SK-N-SH (cell line): ENCODE measurements around the gene TUBGCP2.

Experiments used
- FOXM1 ChIP-seq: IDR thresholded peaks from 2 replicates; pipeline ENCODE4 v1.4.0; 2012; ENCODE audit warnings: low read depth, mild to moderate bottlenecking
- JUND ChIP-seq: IDR thresholded peaks from 2 replicates; pipeline ENCODE4 v1.4.0; 2012
- MXI1 ChIP-seq: IDR thresholded peaks from 2 replicates; pipeline ENCODE4 v1.6.1; 2012; ENCODE audit warnings: mild to moderate bottlenecking, low read depth, low read length, improper control_type of control experiment
- NRF1 ChIP-seq: IDR thresholded peaks from 2 replicates; pipeline ENCODE4 v1.6.1; 2012; ENCODE audit warnings: low read depth, mild to moderate bottlenecking, low read length
- POLR2AphosphoS5 ChIP-seq: IDR thresholded peaks from 2 replicates; pipeline ENCODE4 v1.6.1; 2012; ENCODE audit warnings: low read depth, low read length
- SMC3 ChIP-seq: IDR thresholded peaks from 2 replicates; pipeline ENCODE4 v1.6.1; 2012; ENCODE audit warnings: low read depth, low read length, improper control_type of control experiment
- TF ChIP-seq, protein P1 (sequence below): fragments of 200-600 bp; sonication (generic); IDR thresholded peaks from 2 replicates; pipeline ENCODE4 v1.6.1; 2017; ENCODE audit warnings: antibody characterized with exemption, mild to moderate bottlenecking, moderate library complexity
- TF ChIP-seq, protein P2 (sequence below): IDR thresholded peaks from 2 replicates; pipeline ENCODE4 v1.4.0; 2012; ENCODE audit warnings: low read depth
- TF ChIP-seq, protein P3 (sequence below): IDR thresholded peaks from 2 replicates; pipeline ENCODE4; 2012
- TF ChIP-seq, protein P4 (sequence below): fragments of 150-350 bp; IDR thresholded peaks from 2 replicates; pipeline ENCODE4 v1.6.1; 2017; ENCODE audit warnings: antibody characterized with exemption, low read length, low read depth, borderline replicate concordance

DNA sequence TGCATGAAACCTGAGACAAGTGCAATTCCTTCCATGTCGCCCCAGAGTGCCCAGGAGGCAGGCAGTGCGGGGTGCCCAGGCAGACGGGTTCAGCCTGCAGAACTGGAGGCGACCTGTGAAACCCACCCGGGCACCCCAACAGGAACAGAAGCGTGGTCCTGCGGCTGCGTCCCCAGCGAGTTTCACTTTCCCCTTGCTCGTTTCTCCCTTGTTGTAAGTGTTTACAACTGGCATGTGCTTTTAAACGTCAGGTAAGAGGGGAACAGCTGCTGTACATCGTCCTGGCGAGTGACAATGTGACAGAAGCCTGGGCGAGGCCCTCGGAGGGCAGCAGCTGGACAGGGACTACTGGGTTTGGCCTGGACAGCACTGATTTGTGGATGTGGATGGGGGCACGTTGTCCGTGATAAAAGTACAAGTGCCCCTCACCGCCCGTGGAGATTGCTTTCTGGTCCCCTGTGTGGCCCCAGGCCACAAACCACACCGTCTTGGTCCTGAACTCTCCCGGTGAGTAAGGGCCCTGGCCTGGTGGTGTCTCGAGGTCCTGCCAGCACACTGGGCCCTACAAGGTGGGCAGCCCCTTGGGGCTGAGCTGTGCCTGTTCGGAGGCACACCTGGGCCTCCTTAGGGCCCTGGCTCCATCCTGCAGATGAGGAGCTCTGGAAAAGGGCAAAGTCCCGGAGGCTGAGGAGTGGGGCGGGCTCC is 67.0 kb downstream of the TUBGCP2 start:
- TF ChIP-seq, protein P1, sequence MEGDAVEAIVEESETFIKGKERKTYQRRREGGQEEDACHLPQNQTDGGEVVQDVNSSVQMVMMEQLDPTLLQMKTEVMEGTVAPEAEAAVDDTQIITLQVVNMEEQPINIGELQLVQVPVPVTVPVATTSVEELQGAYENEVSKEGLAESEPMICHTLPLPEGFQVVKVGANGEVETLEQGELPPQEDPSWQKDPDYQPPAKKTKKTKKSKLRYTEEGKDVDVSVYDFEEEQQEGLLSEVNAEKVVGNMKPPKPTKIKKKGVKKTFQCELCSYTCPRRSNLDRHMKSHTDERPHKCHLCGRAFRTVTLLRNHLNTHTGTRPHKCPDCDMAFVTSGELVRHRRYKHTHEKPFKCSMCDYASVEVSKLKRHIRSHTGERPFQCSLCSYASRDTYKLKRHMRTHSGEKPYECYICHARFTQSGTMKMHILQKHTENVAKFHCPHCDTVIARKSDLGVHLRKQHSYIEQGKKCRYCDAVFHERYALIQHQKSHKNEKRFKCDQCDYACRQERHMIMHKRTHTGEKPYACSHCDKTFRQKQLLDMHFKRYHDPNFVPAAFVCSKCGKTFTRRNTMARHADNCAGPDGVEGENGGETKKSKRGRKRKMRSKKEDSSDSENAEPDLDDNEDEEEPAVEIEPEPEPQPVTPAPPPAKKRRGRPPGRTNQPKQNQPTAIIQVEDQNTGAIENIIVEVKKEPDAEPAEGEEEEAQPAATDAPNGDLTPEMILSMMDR, result no peak
- TF ChIP-seq FOXM1, result no peak
- TF ChIP-seq SMC3, result no peak
- TF ChIP-seq POLR2AphosphoS5, result no peak
- no peak for TF ChIP-seq MXI1
- TF ChIP-seq NRF1, result no peak
- TF ChIP-seq, protein P2, sequence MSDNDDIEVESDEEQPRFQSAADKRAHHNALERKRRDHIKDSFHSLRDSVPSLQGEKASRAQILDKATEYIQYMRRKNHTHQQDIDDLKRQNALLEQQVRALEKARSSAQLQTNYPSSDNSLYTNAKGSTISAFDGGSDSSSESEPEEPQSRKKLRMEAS, result no peak
- no peak for TF ChIP-seq JUND
- TF ChIP-seq, protein P3, sequence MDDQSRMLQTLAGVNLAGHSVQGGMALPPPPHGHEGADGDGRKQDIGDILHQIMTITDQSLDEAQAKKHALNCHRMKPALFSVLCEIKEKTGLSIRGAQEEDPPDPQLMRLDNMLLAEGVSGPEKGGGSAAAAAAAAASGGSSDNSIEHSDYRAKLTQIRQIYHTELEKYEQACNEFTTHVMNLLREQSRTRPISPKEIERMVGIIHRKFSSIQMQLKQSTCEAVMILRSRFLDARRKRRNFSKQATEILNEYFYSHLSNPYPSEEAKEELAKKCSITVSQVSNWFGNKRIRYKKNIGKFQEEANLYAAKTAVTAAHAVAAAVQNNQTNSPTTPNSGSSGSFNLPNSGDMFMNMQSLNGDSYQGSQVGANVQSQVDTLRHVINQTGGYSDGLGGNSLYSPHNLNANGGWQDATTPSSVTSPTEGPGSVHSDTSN, result no peak
- TF ChIP-seq, protein P4, sequence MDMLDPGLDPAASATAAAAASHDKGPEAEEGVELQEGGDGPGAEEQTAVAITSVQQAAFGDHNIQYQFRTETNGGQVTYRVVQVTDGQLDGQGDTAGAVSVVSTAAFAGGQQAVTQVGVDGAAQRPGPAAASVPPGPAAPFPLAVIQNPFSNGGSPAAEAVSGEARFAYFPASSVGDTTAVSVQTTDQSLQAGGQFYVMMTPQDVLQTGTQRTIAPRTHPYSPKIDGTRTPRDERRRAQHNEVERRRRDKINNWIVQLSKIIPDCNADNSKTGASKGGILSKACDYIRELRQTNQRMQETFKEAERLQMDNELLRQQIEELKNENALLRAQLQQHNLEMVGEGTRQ, result no peak
